ENCODE measurements around the gene KCNS1. TPM values are rescaled to one million over a fixed set of nuclear protein-coding genes. Genes with fewer than 3 reads are reported as not detected.

KCNS1 gene
- total RNA-seq, 1 experiment from 2014 or later, result not detected

DNA sequence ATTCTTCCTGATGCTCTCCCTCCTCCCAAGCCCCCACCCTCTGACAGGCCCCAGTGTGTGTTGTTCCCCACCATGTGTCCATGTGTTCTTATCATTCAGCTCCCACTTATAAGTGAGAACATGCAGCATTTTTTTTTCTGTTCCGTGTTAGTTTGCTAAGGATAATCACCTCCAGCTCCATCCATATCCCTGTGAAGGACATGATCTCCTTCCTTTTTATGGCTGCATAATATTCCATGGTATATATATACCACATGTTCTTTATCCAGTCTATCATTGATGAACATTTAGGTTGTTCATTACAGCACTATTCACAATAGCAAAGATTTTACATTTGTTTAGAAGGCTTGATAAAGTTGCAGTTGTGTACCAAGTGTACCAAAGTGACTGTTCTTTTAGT, 57.9 kb downstream of the KCNS1 start:
- POLR2A ChIA-PET (ENCODE audit: low non-redundant PET), result no interaction called here
- Histone ChIP-seq H3K27me3 (replicated peaks; ENCODE audit: insufficient read depth, low read depth, low read length, poor library complexity) (no peaks in the 10 kb centered on the region), H3K27ac (ENCODE audit: low read depth, low read length, poor library complexity, severe bottlenecking) (no peak overlapping the region), H3K4me3 (ENCODE audit: low read depth, low read length, poor library complexity, severe bottlenecking) (no peak overlapping the region), H3K36me3 (ENCODE audit: insufficient read depth, low read length, poor library complexity, severe bottlenecking) (no peaks in the 10 kb centered on the region), H3K9me3 (ENCODE audit: low read depth, low read length, poor library complexity, severe bottlenecking) (no peaks in the 10 kb centered on the region), H3K4me1 (ENCODE audit: insufficient read depth, low read length, poor library complexity, severe bottlenecking) (no peaks in the 10 kb centered on the region)
- DNase-seq (ENCODE audit: low spot score), result no peak
- BruUV-seq (replicated peaks), result no TSS peak
- CTCF ChIA-PET, result interaction anchor here (1.5 kb wide), 2 partner anchors 263 to 269 kb away, joined by 3 to 6 read pairs; no protein-coding TSS in a partner anchor
- no peak for TF ChIP-seq EZH2 (IDR thresholded peaks at IDR 0.05; ENCODE audit: borderline replicate concordance, low read depth, low read length, poor library complexity, severe bottlenecking)
- TF ChIP-seq, protein P1, sequence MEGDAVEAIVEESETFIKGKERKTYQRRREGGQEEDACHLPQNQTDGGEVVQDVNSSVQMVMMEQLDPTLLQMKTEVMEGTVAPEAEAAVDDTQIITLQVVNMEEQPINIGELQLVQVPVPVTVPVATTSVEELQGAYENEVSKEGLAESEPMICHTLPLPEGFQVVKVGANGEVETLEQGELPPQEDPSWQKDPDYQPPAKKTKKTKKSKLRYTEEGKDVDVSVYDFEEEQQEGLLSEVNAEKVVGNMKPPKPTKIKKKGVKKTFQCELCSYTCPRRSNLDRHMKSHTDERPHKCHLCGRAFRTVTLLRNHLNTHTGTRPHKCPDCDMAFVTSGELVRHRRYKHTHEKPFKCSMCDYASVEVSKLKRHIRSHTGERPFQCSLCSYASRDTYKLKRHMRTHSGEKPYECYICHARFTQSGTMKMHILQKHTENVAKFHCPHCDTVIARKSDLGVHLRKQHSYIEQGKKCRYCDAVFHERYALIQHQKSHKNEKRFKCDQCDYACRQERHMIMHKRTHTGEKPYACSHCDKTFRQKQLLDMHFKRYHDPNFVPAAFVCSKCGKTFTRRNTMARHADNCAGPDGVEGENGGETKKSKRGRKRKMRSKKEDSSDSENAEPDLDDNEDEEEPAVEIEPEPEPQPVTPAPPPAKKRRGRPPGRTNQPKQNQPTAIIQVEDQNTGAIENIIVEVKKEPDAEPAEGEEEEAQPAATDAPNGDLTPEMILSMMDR (conservative IDR thresholded peaks at IDR 0.05; ENCODE audit: low read depth, low read length), result no peak
- intact Hi-C loops (cut with micrococcal nuclease; ENCODE audit: unreplicated experiment), result no loop called here

Other genes with a start within 250 kb of the KCNS1 start
- gene YWHAB, start 215.4 kb downstream of the KCNS1 start, total RNA-seq (2021), result 204 and 224 TPM in 2 replicates
- 42.2 and 47.7 TPM in 2 replicates for gene PABPC1L, start 191.1 kb downstream of the KCNS1 start, total RNA-seq (2021)
- 49.3 and 53.5 TPM in 2 replicates for gene TOMM34, start 140.7 kb downstream of the KCNS1 start, total RNA-seq (2021)
- gene STK4, start 134.6 kb downstream of the KCNS1 start, total RNA-seq (2021), result 52.7 and 53.2 TPM in 2 replicates
- not detected in 2 replicates for gene WFDC5, start 14.0 kb upstream of the KCNS1 start, total RNA-seq (2021)
- gene WFDC12, start 23.3 kb upstream of the KCNS1 start, total RNA-seq (2021), result not detected in 2 replicates
- gene PI3, start 73.8 kb upstream of the KCNS1 start, total RNA-seq (2021), result not detected in 2 replicates
- 2.1 and 5.5 TPM in 2 replicates for gene SEMG1, start 105.9 kb upstream of the KCNS1 start, total RNA-seq (2021)
- not detected in 2 replicates for gene SEMG2, start 120.2 kb upstream of the KCNS1 start, total RNA-seq (2021)
- not detected in 2 replicates for gene SLPI, start 153.4 kb upstream of the KCNS1 start, total RNA-seq (2021)
- not detected in 2 replicates for gene RBPJL, start 205.7 kb upstream of the KCNS1 start, total RNA-seq (2021)
- 0.28 and 0.31 TPM in 2 replicates for gene MATN4, start 207.2 kb upstream of the KCNS1 start, total RNA-seq (2021)
- gene SDC4, start 247.3 kb upstream of the KCNS1 start, total RNA-seq (2021), result 14.8 and 16.3 TPM in 2 replicates